ENCODE results near the gene SRC.

DNA sequence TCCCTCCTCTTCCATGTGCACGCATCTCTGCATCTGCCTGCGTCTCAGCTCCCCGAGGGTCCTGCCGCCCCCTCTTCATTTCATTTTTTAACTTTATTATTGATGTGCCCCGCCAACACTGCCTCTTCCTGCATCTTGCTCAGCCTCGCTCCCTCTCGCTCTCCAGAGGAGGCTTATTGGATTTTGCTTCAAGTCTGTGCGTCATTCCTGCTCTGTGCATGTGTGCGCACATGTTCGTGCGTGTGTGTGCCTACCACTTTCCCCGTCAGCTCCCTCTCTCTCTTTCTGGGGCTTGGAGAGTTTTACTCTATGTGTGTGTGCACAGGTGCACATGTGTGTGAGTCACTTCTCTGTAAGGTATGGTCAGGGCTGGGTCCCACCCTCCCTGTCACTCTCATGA is 103.3 kb downstream of the SRC start:
- TF ChIP-seq, protein P1, sequence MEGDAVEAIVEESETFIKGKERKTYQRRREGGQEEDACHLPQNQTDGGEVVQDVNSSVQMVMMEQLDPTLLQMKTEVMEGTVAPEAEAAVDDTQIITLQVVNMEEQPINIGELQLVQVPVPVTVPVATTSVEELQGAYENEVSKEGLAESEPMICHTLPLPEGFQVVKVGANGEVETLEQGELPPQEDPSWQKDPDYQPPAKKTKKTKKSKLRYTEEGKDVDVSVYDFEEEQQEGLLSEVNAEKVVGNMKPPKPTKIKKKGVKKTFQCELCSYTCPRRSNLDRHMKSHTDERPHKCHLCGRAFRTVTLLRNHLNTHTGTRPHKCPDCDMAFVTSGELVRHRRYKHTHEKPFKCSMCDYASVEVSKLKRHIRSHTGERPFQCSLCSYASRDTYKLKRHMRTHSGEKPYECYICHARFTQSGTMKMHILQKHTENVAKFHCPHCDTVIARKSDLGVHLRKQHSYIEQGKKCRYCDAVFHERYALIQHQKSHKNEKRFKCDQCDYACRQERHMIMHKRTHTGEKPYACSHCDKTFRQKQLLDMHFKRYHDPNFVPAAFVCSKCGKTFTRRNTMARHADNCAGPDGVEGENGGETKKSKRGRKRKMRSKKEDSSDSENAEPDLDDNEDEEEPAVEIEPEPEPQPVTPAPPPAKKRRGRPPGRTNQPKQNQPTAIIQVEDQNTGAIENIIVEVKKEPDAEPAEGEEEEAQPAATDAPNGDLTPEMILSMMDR (IDR thresholded peaks at IDR 0.05), result no peak
- no peak for TF ChIP-seq EZH2phosphoT487 (IDR thresholded peaks at IDR 0.05)
- TF ChIP-seq EZH2 (IDR thresholded peaks at IDR 0.05), result no peak
